Forelimb muscle (tissue), 1 donor: Measurements from ENCODE around the gene TYRP1. TPM values are rescaled to one million over a fixed set of nuclear protein-coding genes. Genes with fewer than 3 reads are reported as not detected.

Experiments
- DNase-seq: peaks from one replicate; pipeline ENCODE4 v3.0.0-alpha.2; 2013; ENCODE audit warnings: low read depth
- polyA plus RNA-seq: library from polyadenylated mRNA; unstranded; fragments of 120-200 nt; gene quantifications from one replicate; pipeline ENCODE4 v1.2.1, GENCODE V29; 2013; ENCODE audit not compliant: insufficient read length

The TYRP1 gene
- polyA plus RNA-seq, 1 donor: 0.34 TPM

DNA sequence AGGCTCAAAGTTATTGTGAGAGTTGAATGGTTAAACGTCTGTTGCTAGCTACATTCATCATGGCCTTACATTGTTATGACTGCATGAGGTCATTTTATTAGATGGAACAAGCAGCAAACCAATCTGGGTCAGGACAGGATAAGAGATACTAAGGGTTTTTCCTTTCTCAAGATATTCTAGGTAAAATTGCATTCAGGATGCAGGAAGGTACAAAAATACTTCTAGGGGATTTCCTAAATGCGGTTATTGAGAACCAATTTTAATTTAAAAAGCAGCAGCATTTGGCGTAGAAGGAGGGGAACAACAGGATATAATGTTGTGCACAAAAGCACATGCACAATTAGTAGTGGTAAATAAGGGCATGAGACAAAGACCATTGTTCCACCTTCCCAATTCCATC is 42.5 kb downstream of the TYRP1 start:
- DNase-seq: no peak

DNA sequence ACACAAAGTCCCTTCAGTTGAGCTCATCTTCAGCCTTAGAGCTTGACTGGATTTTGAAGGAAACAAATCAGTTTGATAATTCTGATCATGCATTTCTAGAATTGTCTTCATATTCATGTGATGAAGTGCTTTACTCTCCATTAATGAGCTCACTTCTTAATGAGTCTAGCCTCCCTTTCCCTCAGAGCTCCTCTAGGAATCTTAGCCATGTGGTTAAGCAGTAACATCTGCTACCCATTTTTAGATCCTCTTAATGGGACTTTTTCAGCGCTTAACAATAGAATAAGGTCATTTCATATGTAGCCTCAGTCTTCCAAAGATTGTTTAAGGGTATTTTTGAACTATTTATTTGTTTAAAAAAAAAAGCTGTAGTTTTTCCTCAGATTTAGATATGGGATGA is 44.7 kb downstream of the TYRP1 start:
- no peak for DNase-seq

DNA sequence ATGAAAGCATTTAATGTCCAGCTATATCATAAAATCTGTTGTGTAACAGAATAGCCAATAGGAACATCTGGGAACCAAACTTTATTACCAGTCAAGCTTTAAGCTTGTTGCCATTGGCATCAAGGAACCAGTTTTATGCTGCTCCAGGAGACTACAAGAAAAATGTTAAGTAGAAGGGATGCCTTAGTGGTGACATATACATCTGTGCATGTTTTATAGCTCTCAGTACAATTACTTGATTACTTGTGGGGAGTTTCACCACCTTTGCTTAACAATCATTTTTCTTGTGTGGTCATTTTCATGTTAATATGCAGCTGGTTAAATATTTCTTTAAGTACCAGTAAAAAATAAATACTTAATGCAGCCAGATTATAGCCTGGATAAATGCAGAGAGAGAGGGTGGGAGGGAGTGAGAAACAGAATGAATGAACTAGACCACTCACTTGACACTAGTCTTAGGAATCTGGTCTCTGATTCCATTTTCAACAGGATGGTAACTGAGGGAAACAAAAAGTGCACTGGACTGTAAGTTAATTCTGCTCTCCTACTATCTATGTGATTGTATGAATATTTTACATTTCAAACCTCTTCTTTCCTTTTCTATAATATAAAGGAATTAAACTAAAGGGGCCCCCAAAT is 45.9 kb downstream of the TYRP1 start:
- DNase-seq: no peak

DNA sequence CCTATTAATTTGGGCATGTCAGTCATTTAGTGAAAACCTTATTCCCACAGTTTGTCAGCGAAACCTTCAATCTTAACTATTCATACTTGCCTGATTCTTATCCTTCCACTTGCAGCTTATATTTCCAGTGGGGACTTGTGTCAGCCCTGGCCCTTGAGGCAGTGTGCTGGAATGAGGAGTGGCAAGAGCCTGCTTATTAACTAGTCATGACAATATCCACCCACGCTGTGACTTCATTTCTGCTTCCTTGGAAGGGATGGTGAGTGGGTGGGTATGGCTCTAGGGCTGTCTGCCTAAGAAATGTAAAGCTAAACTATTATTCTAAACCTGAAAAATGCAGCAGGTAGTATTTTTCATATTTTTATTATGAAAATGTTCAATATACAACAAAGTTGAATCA is 47.7 kb downstream of the TYRP1 start:
- DNase-seq: no peak

DNA sequence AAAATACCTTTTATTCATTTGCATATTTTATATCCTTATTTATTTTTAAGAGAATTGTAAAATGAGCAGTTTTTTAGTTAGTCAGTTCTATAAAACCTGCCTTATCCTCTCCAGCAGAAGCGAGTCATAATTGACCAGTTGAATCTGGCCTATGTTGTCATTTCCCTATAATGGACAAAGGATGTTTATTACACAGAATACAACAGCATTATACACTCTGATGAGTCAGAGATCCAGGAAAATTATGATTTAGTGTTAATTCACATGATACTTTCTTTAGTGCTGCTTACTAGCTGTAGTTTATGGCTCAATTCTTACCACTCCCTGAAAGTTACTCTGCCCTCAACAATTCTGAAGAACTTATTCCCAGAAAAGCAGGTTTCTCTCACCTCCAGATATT is 54.8 kb downstream of the TYRP1 start:
- no peak for DNase-seq

DNA sequence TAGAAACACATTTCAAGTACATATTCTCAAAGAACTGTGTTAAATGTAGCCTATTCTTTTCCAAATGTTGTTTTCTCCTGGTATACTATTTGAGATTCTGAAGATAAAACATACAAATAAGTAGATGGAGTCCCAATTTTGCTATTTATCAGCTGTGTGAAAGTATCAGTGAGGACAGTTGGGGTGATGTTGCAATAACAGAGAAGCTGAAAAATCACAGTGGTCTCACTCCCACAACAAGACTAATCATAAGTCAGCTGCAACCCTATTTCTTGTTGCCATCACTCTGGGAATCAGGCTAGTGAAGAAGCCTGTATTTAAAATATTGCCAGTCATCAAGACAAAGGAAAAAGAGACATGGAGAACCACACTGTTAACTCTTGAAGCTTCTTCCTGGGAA is 55.8 kb downstream of the TYRP1 start:
- DNase-seq: no peak

DNA sequence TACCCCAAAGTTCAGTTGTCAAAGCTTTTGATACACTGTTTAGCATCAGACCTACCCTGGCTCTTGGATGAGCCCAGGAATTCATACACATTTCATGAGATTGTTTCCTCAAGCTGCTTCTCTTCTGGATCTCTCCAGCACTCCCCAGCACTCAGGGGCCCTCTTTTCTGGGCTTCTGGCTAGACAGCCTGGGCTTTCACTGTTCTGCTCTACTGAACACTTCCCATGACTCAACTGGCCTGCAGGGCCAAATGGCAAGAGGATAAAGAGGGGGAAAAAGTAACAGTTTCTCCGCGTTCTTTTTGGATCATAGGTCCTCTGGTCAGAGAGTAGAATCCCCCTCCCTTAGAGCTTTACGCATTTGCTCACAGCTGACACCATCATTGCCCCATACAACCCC is 60.7 kb downstream of the TYRP1 start:
- no peak for DNase-seq

DNA sequence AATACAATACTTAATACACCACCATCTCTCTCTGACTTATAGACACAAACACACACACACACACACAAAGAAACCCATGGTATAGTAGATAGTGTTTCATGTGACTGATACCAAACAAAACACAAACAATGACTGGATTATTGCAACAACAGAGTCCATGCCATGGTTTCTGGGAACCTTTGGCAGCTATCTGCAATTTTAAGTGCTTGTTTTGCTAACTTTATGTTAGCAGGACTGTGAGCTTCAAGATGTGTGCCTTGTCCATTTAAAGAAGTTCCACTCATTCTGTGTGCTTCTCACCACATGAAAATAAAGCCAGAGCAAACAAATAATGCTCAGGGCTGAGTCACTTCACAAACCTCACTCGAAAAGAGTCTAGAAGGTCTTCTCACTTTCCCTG is 66.6 kb downstream of the TYRP1 start:
- DNase-seq: no peak

Other genes with a start within 250 kb of the TYRP1 start
- gene LURAP1L, start 81.6 kb downstream of the TYRP1 start, polyA plus RNA-seq: 10.9 TPM